GM23338 (cell line): ENCODE measurements around the gene REEP1. TPM values are rescaled to one million over a fixed set of nuclear protein-coding genes. Genes with fewer than 3 reads are reported as not detected.

Source experiments
- ATAC-seq: fragments of 200-7000 bp; cut with Tn5 transposase; 3 replicates; pipeline ENCODE4 v1.9.1; 2020
- DNase-seq: peaks from one replicate; pipeline ENCODE4 v3.0.0-alpha.2; 2015; ENCODE audit warnings: low spot score
- H2AFZ ChIP-seq: fragments of 200-600 bp; sonication (generic); 2 replicates; pipeline ENCODE4 v1.8.0; 2016; ENCODE audit warnings: antibody characterized with exemption, mild to moderate bottlenecking, moderate library complexity
- H3F3A ChIP-seq: fragments of 200-600 bp; sonication (generic); replicated peaks from 2 replicates; pipeline ENCODE4 v1.8.0; 2017; ENCODE audit warnings: antibody characterized with exemption, mixed run types, low read depth
- H3K27ac ChIP-seq: fragments of 200-600 bp; sonication (generic); 2 replicates; pipeline ENCODE4 v1.6.1; 2016; ENCODE audit warnings: low read depth
- H3K27me3 ChIP-seq: fragments of 200-600 bp; sonication (generic); 2 replicates; pipeline ENCODE4 v1.8.0; 2016; ENCODE audit warnings: mild to moderate bottlenecking, mixed run types, moderate library complexity; ENCODE audit not compliant: insufficient read depth
- H3K36me3 ChIP-seq: fragments of 200-600 bp; sonication (generic); 2 replicates; pipeline ENCODE4 v1.8.0; 2016; ENCODE audit warnings: mild to moderate bottlenecking; ENCODE audit not compliant: insufficient read depth
- H3K4me1 ChIP-seq: fragments of 200-600 bp; sonication (generic); 2 replicates; pipeline ENCODE4 v1.8.0; 2016; ENCODE audit warnings: mild to moderate bottlenecking, moderate library complexity; ENCODE audit not compliant: insufficient read depth
- H3K4me2 ChIP-seq: fragments of 200-600 bp; sonication (generic); 2 replicates; pipeline ENCODE4 v1.7.1; 2017; ENCODE audit warnings: mixed run types
- H3K4me3 ChIP-seq: fragments of 200-600 bp; sonication (generic); 2 replicates; pipeline ENCODE4 v1.6.1; 2016; ENCODE audit warnings: mixed run types
- H3K79me2 ChIP-seq: fragments of 200-600 bp; sonication (generic); replicated peaks from 2 replicates; pipeline ENCODE4 v1.8.0; 2017; ENCODE audit warnings: mild to moderate bottlenecking; ENCODE audit not compliant: insufficient read depth
- H3K9me2 ChIP-seq: fragments of 200-600 bp; sonication (generic); 2 replicates; pipeline ENCODE4 v1.8.0; 2017; ENCODE audit not compliant: insufficient read depth
- H4K20me1 ChIP-seq: fragments of 200-600 bp; sonication (generic); replicated peaks from 2 replicates; pipeline ENCODE4 v1.8.0; 2017; ENCODE audit warnings: mild to moderate bottlenecking; ENCODE audit not compliant: insufficient read depth
- H3K27ac Mint-ChIP-seq: 2 replicates; pipeline ENCODE4 v1.8.0; 2020; ENCODE audit warnings: inconsistent platforms, mild to moderate bottlenecking, moderate library complexity, mixed read lengths
- H3K27me3 Mint-ChIP-seq: 3 replicates; pipeline ENCODE4 v1.8.0; 2022; ENCODE audit warnings: low read depth, mild to moderate bottlenecking, moderate library complexity, mixed read lengths, inconsistent platforms; ENCODE audit not compliant: insufficient read depth, poor library complexity
- H3K36me3 Mint-ChIP-seq: 3 replicates; pipeline ENCODE4 v1.8.0; 2021; ENCODE audit warnings: low read depth, mild to moderate bottlenecking, inconsistent platforms, moderate library complexity, mixed read lengths
- H3K4me1 Mint-ChIP-seq: 3 replicates; pipeline ENCODE4 v1.8.0; 2020; ENCODE audit warnings: mild to moderate bottlenecking, inconsistent platforms, mixed read lengths
- H3K4me3 Mint-ChIP-seq: 3 replicates; pipeline ENCODE4 v1.8.0; 2021; ENCODE audit warnings: moderate library complexity, mild to moderate bottlenecking, inconsistent platforms, mixed read lengths
- H3K9me3 Mint-ChIP-seq: 3 replicates; pipeline ENCODE4 v1.8.0; 2020; ENCODE audit warnings: moderate library complexity, mild to moderate bottlenecking, inconsistent platforms, mixed read lengths
- CREB1 ChIP-seq: fragments of 250-450 bp; sonication (Bioruptor Pico); IDR thresholded peaks from 2 replicates; pipeline ENCODE4 v1.5.0; 2020; ENCODE audit warnings: low read depth, mild to moderate bottlenecking, moderate library complexity
- CTCF ChIP-seq, 2 experiments: fragments of 200-600 bp in 1 of 2; sonication (generic) in 1 of 2; conservative IDR thresholded peaks; 2 replicates each; pipeline versions ENCODE4 v1.5.1 to v1.6.1; 2016 to 2017; ENCODE audit warnings: antibody characterized with exemption in 2 of 2, low read depth in 2 of 2, mild to moderate bottlenecking in 2 of 2, moderate library complexity in 1 of 2
- ETS1 ChIP-seq: IDR thresholded peaks from 2 replicates; pipeline ENCODE4 v1.6.1; 2016; ENCODE audit warnings: antibody characterized with exemption
- EZH2 ChIP-seq: fragments of 200-600 bp; sonication (generic); IDR thresholded peaks from one replicate; pipeline ENCODE4 v1.8.0; 2017; ENCODE audit warnings: antibody characterized with exemption, mild to moderate bottlenecking, low read depth; ENCODE audit not compliant: unreplicated experiment
- EZH2phosphoT487 ChIP-seq: fragments of 200-600 bp; sonication (generic); IDR thresholded peaks from one replicate; pipeline ENCODE4 v1.8.1; 2018; ENCODE audit warnings: antibody characterized with exemption; ENCODE audit not compliant: unreplicated experiment
- JUNB ChIP-seq: IDR thresholded peaks from one replicate; pipeline ENCODE4 v1.6.1; 2016; ENCODE audit warnings: antibody characterized with exemption; ENCODE audit not compliant: unreplicated experiment
- NANOG ChIP-seq: IDR thresholded peaks from 2 replicates; pipeline ENCODE4 v1.6.1; 2016; ENCODE audit warnings: antibody characterized with exemption, borderline replicate concordance
- POLR2AphosphoS5 ChIP-seq: IDR thresholded peaks from 2 replicates; pipeline ENCODE4 v1.6.1; 2016; ENCODE audit warnings: antibody characterized with exemption, low read depth
- STAT1 ChIP-seq: IDR thresholded peaks from one replicate; pipeline ENCODE4 v1.6.1; 2016; ENCODE audit warnings: antibody characterized with exemption; ENCODE audit not compliant: unreplicated experiment
- ZNF114 ChIP-seq: fragments of 250-450 bp; sonication (Bioruptor Pico); IDR thresholded peaks from 2 replicates; pipeline ENCODE4 v1.5.0; 2020; ENCODE audit warnings: mild to moderate bottlenecking, moderate library complexity
- ZNF331 ChIP-seq: fragments of 250-450 bp; sonication (Bioruptor Pico); IDR thresholded peaks from 2 replicates; pipeline ENCODE4 v1.5.0; 2020; ENCODE audit warnings: low read depth, mild to moderate bottlenecking, moderate library complexity
- ZNF462 ChIP-seq: fragments of 250-450 bp; sonication (Bioruptor Pico); IDR thresholded peaks from 2 replicates; pipeline ENCODE4 v1.5.0; 2020; ENCODE audit warnings: mild to moderate bottlenecking, moderate library complexity
- polyA plus RNA-seq: library from polyadenylated mRNA; unstranded; fragments of >200 nt; fragmentation: Nextera tagmentation; extraction: Ambion mirVana; gene quantifications from 2 replicates; pipeline ENCODE4 v1.2.1, GENCODE V29; 2016
- total RNA-seq: library from RNA; depleted of rRNA; stranded (reverse); fragments of >200 nt; shearing (Covaris generic); gene quantifications from 2 replicates; pipeline ENCODE4 v1.2.3, GENCODE V29; 2014
- TF ChIP-seq, protein P1 (sequence below): IDR thresholded peaks from one replicate; pipeline ENCODE4 v1.6.1; 2018; ENCODE audit warnings: antibody characterized with exemption; ENCODE audit not compliant: unreplicated experiment

The REEP1 gene
- total and polyA plus RNA-seq, 2 experiments from 2014 or later = 1.6 to 1.8 TPM

- H3K9me2 ChIP-seq = no peaks in the 10 kb centered on the region
- Mint-ChIP-seq H3K4me3 (no peak overlapping the region), H3K27me3 (no peaks in the 10 kb centered on the region), H3K36me3 (peaks cover 56% of the 10 kb centered on the region), H3K27ac (no peak overlapping the region), H3K9me3 (no peaks in the 10 kb centered on the region), H3K4me1 (no peaks in the 10 kb centered on the region)
- no peak overlapping the region for H2AFZ ChIP-seq
- no peak overlapping the region for H3K4me3 ChIP-seq
- no peak overlapping the region for H3K27ac ChIP-seq
- H4K20me1 ChIP-seq = peaks cover 8% of the 10 kb centered on the region
- no peak for DNase-seq
- 0 out of 2 replicates have a peak, but pooled peaks cover 4% of the 10 kb centered on the region for H3K79me2 ChIP-seq
- no peaks in the 10 kb centered on the region for H3K4me1 ChIP-seq
- H3K27me3 ChIP-seq = no peaks in the 10 kb centered on the region
- TF ChIP-seq POLR2AphosphoS5 = no peak
- TF ChIP-seq, protein P1, sequence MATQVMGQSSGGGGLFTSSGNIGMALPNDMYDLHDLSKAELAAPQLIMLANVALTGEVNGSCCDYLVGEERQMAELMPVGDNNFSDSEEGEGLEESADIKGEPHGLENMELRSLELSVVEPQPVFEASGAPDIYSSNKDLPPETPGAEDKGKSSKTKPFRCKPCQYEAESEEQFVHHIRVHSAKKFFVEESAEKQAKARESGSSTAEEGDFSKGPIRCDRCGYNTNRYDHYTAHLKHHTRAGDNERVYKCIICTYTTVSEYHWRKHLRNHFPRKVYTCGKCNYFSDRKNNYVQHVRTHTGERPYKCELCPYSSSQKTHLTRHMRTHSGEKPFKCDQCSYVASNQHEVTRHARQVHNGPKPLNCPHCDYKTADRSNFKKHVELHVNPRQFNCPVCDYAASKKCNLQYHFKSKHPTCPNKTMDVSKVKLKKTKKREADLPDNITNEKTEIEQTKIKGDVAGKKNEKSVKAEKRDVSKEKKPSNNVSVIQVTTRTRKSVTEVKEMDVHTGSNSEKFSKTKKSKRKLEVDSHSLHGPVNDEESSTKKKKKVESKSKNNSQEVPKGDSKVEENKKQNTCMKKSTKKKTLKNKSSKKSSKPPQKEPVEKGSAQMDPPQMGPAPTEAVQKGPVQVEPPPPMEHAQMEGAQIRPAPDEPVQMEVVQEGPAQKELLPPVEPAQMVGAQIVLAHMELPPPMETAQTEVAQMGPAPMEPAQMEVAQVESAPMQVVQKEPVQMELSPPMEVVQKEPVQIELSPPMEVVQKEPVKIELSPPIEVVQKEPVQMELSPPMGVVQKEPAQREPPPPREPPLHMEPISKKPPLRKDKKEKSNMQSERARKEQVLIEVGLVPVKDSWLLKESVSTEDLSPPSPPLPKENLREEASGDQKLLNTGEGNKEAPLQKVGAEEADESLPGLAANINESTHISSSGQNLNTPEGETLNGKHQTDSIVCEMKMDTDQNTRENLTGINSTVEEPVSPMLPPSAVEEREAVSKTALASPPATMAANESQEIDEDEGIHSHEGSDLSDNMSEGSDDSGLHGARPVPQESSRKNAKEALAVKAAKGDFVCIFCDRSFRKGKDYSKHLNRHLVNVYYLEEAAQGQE = no peak
- no peak for TF ChIP-seq NANOG
- no peak for TF ChIP-seq ZNF462 (CRISPR knock-in tag)
- no peak for TF ChIP-seq CTCF (conservative IDR thresholded peaks at IDR 0.05; ENCODE audit: low read depth in 2 of 2)
- no peak for TF ChIP-seq ETS1
- no peak for TF ChIP-seq ZNF114 (CRISPR knock-in tag)
- no peak for TF ChIP-seq JUNB
- no peak for TF ChIP-seq EZH2phosphoT487
- no peak for TF ChIP-seq ZNF331
- no peak for TF ChIP-seq STAT1
- TF ChIP-seq EZH2 = no peak
- no peak for TF ChIP-seq CREB1
- peaks cover 41% of the 10 kb centered on the region for H3K36me3 ChIP-seq
- ATAC-seq = no peak
- no peak overlapping the region for H3K4me2 ChIP-seq
- H3F3A ChIP-seq = no peaks in the 10 kb centered on the region
These were observed 167.0 kb downstream of the REEP1 start for GRCh38 chr2:86170449-86170848.
